Measurements from ENCODE around the gene BMP8B.

DNA sequence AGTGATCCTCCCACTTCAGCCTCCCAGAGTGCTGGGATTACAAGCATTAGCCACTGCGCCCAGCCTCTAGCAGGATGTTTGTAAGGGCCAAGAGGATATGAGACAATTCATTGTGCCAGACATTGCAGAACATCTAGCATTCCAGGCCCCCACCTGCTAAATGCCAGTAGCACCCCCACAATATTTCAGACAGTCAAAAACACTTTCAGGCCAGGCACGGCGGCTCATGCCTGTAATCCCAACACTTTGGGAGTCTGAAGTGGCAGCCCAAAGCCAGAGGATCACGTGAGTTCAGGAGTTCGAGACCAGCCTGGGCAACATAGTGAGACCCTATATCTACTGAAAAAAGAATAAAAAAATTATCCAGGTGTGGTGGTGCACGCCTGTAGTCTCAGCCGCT lies 37.1 kb downstream of the BMP8B start:
- TF ChIP-seq CTCF (IDR thresholded peaks at IDR 0.05) (no peak), POLR2A (IDR thresholded peaks at IDR 0.05) (no peak)
